Stimulated activated naive CD8-positive, alpha-beta T cell treated with anti-CD3 and anti-CD28 coated beads, Interleukin-15, Interleukin-2, amounts not matched to agents 100 U/mL and 50 U/mL, for 24 hours (primary cell): Measurements from ENCODE around the gene PPFIA2.

Source experiments
- ATAC-seq: fragments of 150-1000 bp; cut with Tn5 transposase; one replicate; pipeline ENCODE4 v1.10.0; 2021
- DNase-seq: peaks from one replicate; pipeline ENCODE4 v3.0.0; 2021

PPFIA2 gene

GRCh38 chr12:81440001-81440400 lies 319.1 kb downstream of the PPFIA2 start:
- no peak for ATAC-seq

GRCh38 chr12:81439344-81439743 lies 319.8 kb downstream of the PPFIA2 start:
- no peak for ATAC-seq
- DNase-seq: no peak

More at GRCh38 chr12:81440001-81440400, 319.1 kb downstream of the PPFIA2 start:
- DNase-seq: no peak

GRCh38 chr12:81417056-81417455 lies 342.1 kb downstream of the PPFIA2 start:
- no peak for DNase-seq
- no peak for ATAC-seq

GRCh38 chr12:81416571-81416970 lies 342.6 kb downstream of the PPFIA2 start:
- ATAC-seq: no peak
- DNase-seq: no peak

GRCh38 chr12:81414441-81414840 lies 344.7 kb downstream of the PPFIA2 start:
- ATAC-seq (no peak), DNase-seq (no peak)

- ATAC-seq (no peak), DNase-seq (no peak)
Measured at GRCh38 chr12:81412940-81413339, 346.2 kb downstream of the PPFIA2 start.

GRCh38 chr12:81403348-81403747 lies 355.8 kb downstream of the PPFIA2 start:
- DNase-seq (no peak), ATAC-seq (no peak)

- ATAC-seq (no peak), DNase-seq (no peak)
Measured at GRCh38 chr12:81401241-81401640, 357.9 kb downstream of the PPFIA2 start.

GRCh38 chr12:81400024-81400423 lies 359.1 kb downstream of the PPFIA2 start:
- no peak for ATAC-seq
- no peak for DNase-seq

- ATAC-seq: no peak
Measured at GRCh38 chr12:81395431-81395830, 363.7 kb downstream of the PPFIA2 start.

GRCh38 chr12:81389550-81390099 lies 369.5 kb downstream of the PPFIA2 start:
- DNase-seq (no peak), ATAC-seq (no peak)

More at GRCh38 chr12:81395431-81395830, 363.7 kb downstream of the PPFIA2 start:
- no peak for DNase-seq

GRCh38 chr12:81386101-81386500 lies 373.0 kb downstream of the PPFIA2 start:
- DNase-seq: no peak
- no peak for ATAC-seq

- no peak for ATAC-seq
Measured at GRCh38 chr12:81381951-81382350, 377.2 kb downstream of the PPFIA2 start.

GRCh38 chr12:81378601-81379285 lies 380.4 kb downstream of the PPFIA2 start:
- ATAC-seq: no peak

More at GRCh38 chr12:81381951-81382350, 377.2 kb downstream of the PPFIA2 start:
- DNase-seq: no peak

GRCh38 chr12:81377771-81378170 lies 381.4 kb downstream of the PPFIA2 start:
- ATAC-seq: no peak

More at GRCh38 chr12:81378601-81379285, 380.4 kb downstream of the PPFIA2 start:
- no peak for DNase-seq

GRCh38 chr12:81375969-81376368 lies 383.2 kb downstream of the PPFIA2 start:
- ATAC-seq (no peak), DNase-seq (no peak)

More at GRCh38 chr12:81377771-81378170, 381.4 kb downstream of the PPFIA2 start:
- no peak for DNase-seq

- DNase-seq: no peak
- no peak for ATAC-seq
Measured at GRCh38 chr12:81370456-81370855, 388.7 kb downstream of the PPFIA2 start.

GRCh38 chr12:81369175-81369574 lies 390.0 kb downstream of the PPFIA2 start:
- DNase-seq: no peak
- no peak for ATAC-seq

GRCh38 chr12:81365284-81365683 lies 393.9 kb downstream of the PPFIA2 start:
- ATAC-seq: no peak

GRCh38 chr12:81360916-81361315 lies 398.2 kb downstream of the PPFIA2 start:
- ATAC-seq (no peak), DNase-seq (no peak)

More at GRCh38 chr12:81365284-81365683, 393.9 kb downstream of the PPFIA2 start:
- DNase-seq: no peak

GRCh38 chr12:81359736-81360135 lies 399.4 kb downstream of the PPFIA2 start:
- ATAC-seq (no peak), DNase-seq (no peak)

- ATAC-seq (no peak), DNase-seq (no peak)
Measured at GRCh38 chr12:81354327-81354932, 404.7 kb downstream of the PPFIA2 start.

GRCh38 chr12:81350309-81350708 lies 408.8 kb downstream of the PPFIA2 start:
- DNase-seq (no peak), ATAC-seq (no peak)
